Muscle layer of colon (tissue), 2 donors: Measurements from ENCODE around the gene TRIM58.

Experiments used
- H3K27ac ChIP-seq: one replicate; pipeline ENCODE4 v1.7.0; 2013; ENCODE audit warnings: low read depth, mild to moderate bottlenecking, low read length, moderate library complexity
- H3K27me3 ChIP-seq, 2 donors: one replicate each; pipeline ENCODE4 v1.7.0; 2013; ENCODE audit warnings: low read length in 2 of 2, mild to moderate bottlenecking in 2 of 2; ENCODE audit not compliant: insufficient read depth in 2 of 2, control insufficient read depth in 1 of 2
- H3K36me3 ChIP-seq: one replicate; pipeline ENCODE4 v1.7.0; 2013; ENCODE audit warnings: mild to moderate bottlenecking, low read length; ENCODE audit not compliant: insufficient read depth
- H3K4me1 ChIP-seq: one replicate; pipeline ENCODE4 v1.7.0; 2013; ENCODE audit warnings: mild to moderate bottlenecking, low read length; ENCODE audit not compliant: insufficient read depth
- H3K4me3 ChIP-seq, 2 donors: one replicate each; pipeline ENCODE4 v1.7.0; 2013; ENCODE audit warnings: low read length in 2 of 2, low read depth in 1 of 2, mild to moderate bottlenecking in 1 of 2, moderate library complexity in 1 of 2
- H3K9ac ChIP-seq: one replicate; pipeline ENCODE4 v1.7.0; 2013; ENCODE audit warnings: low read length
- H3K9me3 ChIP-seq: one replicate; pipeline ENCODE4 v1.7.0; 2013; ENCODE audit warnings: mild to moderate bottlenecking, low read length
- donor health status: abdominal sarcoma.
- donor health status: Adenocarcinoma of cecum.

Gene TRIM58

GRCh38 chr1:247895976-247896375 lies 39.0 kb downstream of the TRIM58 start:
- Histone ChIP-seq H3K36me3 (no peaks in the 10 kb centered on the region), H3K27ac (no peak overlapping the region)

DNA sequence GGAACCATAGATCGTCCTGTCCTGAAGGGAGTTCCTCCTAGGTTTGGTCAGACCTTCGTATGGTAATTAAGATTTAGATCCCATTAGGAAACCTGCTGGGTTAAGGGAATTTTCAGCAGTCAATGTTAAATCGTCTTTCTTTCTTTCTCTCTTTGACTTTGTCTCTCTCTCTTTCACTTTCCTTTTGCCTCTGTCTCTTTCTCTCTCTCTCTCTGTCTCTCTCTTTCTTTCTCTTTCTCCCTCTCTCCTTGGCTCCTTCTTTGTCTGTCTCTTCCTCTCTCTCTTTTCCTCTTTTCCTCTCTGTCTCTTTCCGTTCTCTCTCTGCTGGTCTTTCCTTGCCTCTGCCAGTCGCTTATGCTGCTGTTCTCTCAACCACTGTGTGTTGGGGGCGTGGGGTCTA lies 47.1 kb downstream of the TRIM58 start:
- no peaks in the 10 kb centered on the region for H3K27me3 ChIP-seq
- no peaks in the 10 kb centered on the region for H3K4me1 ChIP-seq
- H3K36me3 ChIP-seq, result no peaks in the 10 kb centered on the region
- no peak overlapping the region for H3K9ac ChIP-seq
- no peaks in the 10 kb centered on the region for H3K9me3 ChIP-seq
- H3K4me3 ChIP-seq, result no peak overlapping the region
- H3K27ac ChIP-seq, result no peak overlapping the region

More at GRCh38 chr1:247895976-247896375, 39.0 kb downstream of the TRIM58 start:
- Histone ChIP-seq H3K9me3 (no peaks in the 10 kb centered on the region), H3K27me3 (no peaks in the 10 kb centered on the region), H3K4me1 (no peaks in the 10 kb centered on the region), H3K9ac (no peak overlapping the region), H3K4me3 (no peak overlapping the region)

- H3K27ac ChIP-seq, result no peak overlapping the region
- H3K27me3 ChIP-seq, result no peaks in the 10 kb centered on the region
- no peaks in the 10 kb centered on the region for H3K4me1 ChIP-seq
- no peak overlapping the region for H3K9ac ChIP-seq
- no peaks in the 10 kb centered on the region for H3K36me3 ChIP-seq
- no peak overlapping the region for H3K4me3 ChIP-seq
- H3K9me3 ChIP-seq, result no peaks in the 10 kb centered on the region
Observed at GRCh38 chr1:247905181-247905580, 48.2 kb downstream of the TRIM58 start.

DNA sequence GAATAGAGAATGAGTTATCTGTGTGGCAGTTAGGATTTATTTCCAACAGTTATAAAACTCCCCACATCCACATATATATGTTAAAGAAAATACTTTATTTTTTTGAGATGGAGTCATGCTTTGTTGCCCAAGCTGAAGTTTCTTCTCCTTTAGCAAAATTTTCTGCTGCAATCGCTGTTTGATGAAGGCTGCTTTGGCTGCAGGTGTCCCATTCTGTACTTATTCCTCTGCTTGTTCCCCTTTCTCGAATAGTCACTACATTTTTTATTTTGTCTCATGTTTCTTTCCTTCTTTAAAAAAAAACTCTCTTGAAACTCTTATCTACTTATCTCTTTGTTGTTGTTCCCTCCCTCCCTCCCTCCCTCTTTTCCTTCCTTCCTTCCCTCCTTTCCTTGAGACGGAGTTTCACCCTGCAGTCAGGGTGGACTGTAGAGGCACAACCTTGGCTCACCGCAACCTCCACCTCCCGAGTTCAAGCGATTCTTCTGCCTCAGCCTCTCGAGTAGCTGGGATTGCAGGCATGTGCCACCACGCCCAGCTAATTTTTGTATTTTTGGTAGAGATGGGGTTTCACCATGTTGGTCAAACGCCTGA lies 49.0 kb downstream of the TRIM58 start:
- no peak overlapping the region for H3K27ac ChIP-seq

DNA sequence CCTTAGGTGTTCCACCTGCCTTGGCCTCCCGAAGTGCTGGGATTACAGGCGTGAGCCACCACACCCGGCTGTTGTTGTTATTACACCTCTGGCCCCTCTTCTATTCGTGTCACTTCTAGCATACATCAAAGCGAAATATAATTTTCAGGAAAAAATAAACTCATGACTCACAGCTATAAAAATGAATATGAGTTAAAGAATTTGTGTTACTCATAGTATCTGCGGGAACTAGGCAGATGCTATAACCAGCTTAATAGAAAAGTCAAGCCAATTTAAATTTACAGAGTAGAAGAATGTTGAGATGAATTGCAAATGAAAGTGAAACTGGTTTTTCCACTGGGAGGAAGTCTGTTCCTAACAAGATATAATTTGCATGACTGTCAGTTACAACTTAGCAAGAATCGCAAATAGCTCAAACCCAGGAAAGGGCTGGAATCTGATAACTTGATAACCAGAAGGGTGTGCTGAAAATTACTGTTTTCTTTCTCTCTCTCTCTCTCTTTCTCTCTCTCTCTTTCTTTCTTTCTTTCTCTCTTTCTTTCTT lies 49.6 kb downstream of the TRIM58 start:
- no peaks in the 10 kb centered on the region for H3K9me3 ChIP-seq
- no peak overlapping the region for H3K4me3 ChIP-seq
- no peaks in the 10 kb centered on the region for H3K4me1 ChIP-seq
- H3K36me3 ChIP-seq, result no peaks in the 10 kb centered on the region
- H3K9ac ChIP-seq, result no peak overlapping the region
- H3K27ac ChIP-seq, result no peak overlapping the region
- H3K27me3 ChIP-seq, result no peaks in the 10 kb centered on the region

More for the DNA sequence above, 49.0 kb downstream of the TRIM58 start:
- no peaks in the 10 kb centered on the region for H3K4me1 ChIP-seq
- no peaks in the 10 kb centered on the region for H3K9me3 ChIP-seq
- no peak overlapping the region for H3K9ac ChIP-seq
- H3K36me3 ChIP-seq, result no peaks in the 10 kb centered on the region
- H3K27me3 ChIP-seq, result no peaks in the 10 kb centered on the region
- no peak overlapping the region for H3K4me3 ChIP-seq

GRCh38 chr1:247908766-247909165 lies 51.8 kb downstream of the TRIM58 start:
- H3K4me1 ChIP-seq, result no peaks in the 10 kb centered on the region
- H3K9ac ChIP-seq, result no peak overlapping the region
- H3K4me3 ChIP-seq, result no peak overlapping the region
- no peak overlapping the region for H3K27ac ChIP-seq
- H3K9me3 ChIP-seq, result no peaks in the 10 kb centered on the region
- no peaks in the 10 kb centered on the region for H3K27me3 ChIP-seq
- no peaks in the 10 kb centered on the region for H3K36me3 ChIP-seq

GRCh38 chr1:247913786-247914185 lies 56.8 kb downstream of the TRIM58 start:
- H3K4me3 ChIP-seq, result no peak overlapping the region
- no peak overlapping the region for H3K9ac ChIP-seq
- H3K27me3 ChIP-seq, result no peaks in the 10 kb centered on the region
- H3K27ac ChIP-seq, result no peak overlapping the region
- no peaks in the 10 kb centered on the region for H3K4me1 ChIP-seq
- H3K36me3 ChIP-seq, result no peaks in the 10 kb centered on the region
- no peaks in the 10 kb centered on the region for H3K9me3 ChIP-seq

GRCh38 chr1:247914941-247915662 lies 58.1 kb downstream of the TRIM58 start:
- H3K4me1 ChIP-seq, result no peaks in the 10 kb centered on the region
- no peak overlapping the region for H3K9ac ChIP-seq
- no peaks in the 10 kb centered on the region for H3K27me3 ChIP-seq
- H3K4me3 ChIP-seq, result no peak overlapping the region
- H3K9me3 ChIP-seq, result no peaks in the 10 kb centered on the region
- H3K36me3 ChIP-seq, result no peaks in the 10 kb centered on the region
- no peak overlapping the region for H3K27ac ChIP-seq

DNA sequence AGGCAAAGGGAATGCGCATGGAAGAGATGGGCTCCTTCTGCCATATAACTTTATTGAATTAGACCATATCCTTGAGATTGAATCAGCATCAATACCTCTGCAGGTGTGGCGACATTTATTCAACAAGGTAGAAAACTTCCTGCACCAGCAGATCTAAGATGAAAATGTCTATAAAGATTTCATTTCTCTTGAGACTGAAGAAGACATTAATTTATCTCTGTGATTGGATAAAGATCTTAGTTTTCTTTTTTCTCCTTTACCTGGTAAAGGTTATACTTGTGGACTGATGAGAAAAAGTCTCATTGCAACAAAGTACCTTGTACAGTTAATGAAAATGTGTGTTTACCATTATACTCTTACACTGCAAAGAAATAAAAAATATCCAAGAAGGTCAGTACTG lies 63.0 kb downstream of the TRIM58 start, which contains the start of gene OR2T8:
OR2T8 (plus strand) TSS at position 301 of the 400 bp plus-strand sequence. CDS start 766 bp downstream, outside the sequence.
- H3K27me3 ChIP-seq, result no peaks in the 10 kb centered on the region
- H3K9ac ChIP-seq, result no peak within 1 kb of the TSS
- no peak within 1 kb of the TSS for H3K27ac ChIP-seq
- H3K36me3 ChIP-seq, result no peaks in the 10 kb centered on the region
- no peaks in the 10 kb centered on the region for H3K4me1 ChIP-seq
- H3K9me3 ChIP-seq, result no peaks in the 10 kb centered on the region
- no peak within 1 kb of the TSS for H3K4me3 ChIP-seq

- Histone ChIP-seq H3K36me3 (no peaks in the 10 kb centered on the region), H3K4me3 (no peak overlapping the region), H3K27ac (no peak overlapping the region), H3K9me3 (no peaks in the 10 kb centered on the region), H3K27me3 (no peaks in the 10 kb centered on the region), H3K4me1 (no peaks in the 10 kb centered on the region), H3K9ac (no peak overlapping the region)
Observed at GRCh38 chr1:247923941-247924340, 67.0 kb downstream of the TRIM58 start.

DNA sequence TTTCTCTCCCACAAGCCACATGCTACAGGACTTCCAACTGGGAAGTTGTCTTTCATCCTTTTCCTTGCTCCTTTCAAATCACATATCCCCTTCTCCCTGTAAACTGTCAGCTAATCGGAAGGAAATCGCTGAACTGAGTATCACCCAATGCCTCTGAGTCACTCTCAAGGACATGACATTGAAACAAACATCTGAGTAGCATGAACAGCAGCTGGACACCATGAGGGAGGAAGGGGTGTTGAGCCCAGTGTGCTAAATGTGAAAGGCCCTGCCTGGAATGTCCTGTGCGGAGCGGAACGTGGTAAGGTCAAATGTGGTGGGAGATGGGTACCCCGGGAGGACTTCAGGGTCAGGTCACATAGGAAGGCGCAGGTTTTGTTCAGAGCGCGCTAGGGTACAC lies 67.9 kb downstream of the TRIM58 start, which contains the start of gene OR2AJ1:
OR2AJ1 (plus strand) TSS at position 22 of the 400 bp plus-strand sequence. CDS start 8,880 bp downstream, outside the sequence.
- H3K4me1 ChIP-seq, result no peaks in the 10 kb centered on the region
- no peaks in the 10 kb centered on the region for H3K9me3 ChIP-seq
- no peak within 1 kb of the TSS for H3K9ac ChIP-seq
- no peaks in the 10 kb centered on the region for H3K27me3 ChIP-seq
- H3K27ac ChIP-seq, result no peak within 1 kb of the TSS
- no peak within 1 kb of the TSS for H3K4me3 ChIP-seq
- no peaks in the 10 kb centered on the region for H3K36me3 ChIP-seq
